Mucosa of descending colon (tissue), 3 donors: Measurements from ENCODE around the gene HEPN1. TPM values are rescaled to one million over a fixed set of nuclear protein-coding genes. Genes with fewer than 3 reads are reported as not detected.

Experiments used
- ATAC-seq: fragments of 200-7000 bp; cut with Tn5 transposase; one replicate; pipeline ENCODE4 v1.9.1; 2020; ENCODE audit warnings: mild to moderate bottlenecking, moderate library complexity
- DNase-seq, 3 donors: peaks; one replicate each; pipeline ENCODE4 v3.0.0-alpha.2; 2020
- H3K36me3 ChIP-seq: fragments of 200-600 bp; one replicate; pipeline ENCODE4 v1.8.0; 2021; ENCODE audit warnings: low read depth, mild to moderate bottlenecking
- H3K4me1 ChIP-seq: fragments of 200-600 bp; one replicate; pipeline ENCODE4 v1.8.0; 2021; ENCODE audit warnings: low read depth, mild to moderate bottlenecking
- H3K4me3 ChIP-seq: fragments of 200-600 bp; one replicate; pipeline ENCODE4 v1.8.0; 2021; ENCODE audit warnings: mild to moderate bottlenecking
- H3K9me3 ChIP-seq: fragments of 200-600 bp; one replicate; pipeline ENCODE4 v1.8.0; 2021; ENCODE audit warnings: mild to moderate bottlenecking
- intact Hi-C, 2 donors: fragments of 100-400 bp; cut with DNase I in 1 of 2; cut with micrococcal nuclease in 1 of 2; formaldehyde crosslinking; loops; one replicate each; pipeline versions ENCODE4 v1.11.0 to v1.11.1; 2022; cut with DNase I, micrococcal nuclease
- total RNA-seq, 3 donors: library from RNA; stranded (reverse); fragmentation: NEBNext Ultra II Directional in 2 of 3; extraction: Animal tissue kit (Norgen Biotek cat#: 25700) in 2 of 3; gene quantifications; one replicate each; pipeline versions ENCODE4 v1.2.1 to v1.2.4, GENCODE V29; 2021 to 2023
- TF ChIP-seq, protein P1 (sequence below): fragments of 200-600 bp; IDR thresholded peaks from one replicate; pipeline ENCODE4 v1.8.0; 2022; ENCODE audit warnings: antibody characterized with exemption, mild to moderate bottlenecking
- donor health status: DM: no; HTN: no; CAD: no; lungs with moderate emphysema.
- donor health status: DM: no; HTN: no; CAD: no.
- donor health status: DM: no; HTN: yes; CAD: no.

The HEPN1 gene
- total RNA-seq, 3 donors from 2014 or later = not detected

DNA sequence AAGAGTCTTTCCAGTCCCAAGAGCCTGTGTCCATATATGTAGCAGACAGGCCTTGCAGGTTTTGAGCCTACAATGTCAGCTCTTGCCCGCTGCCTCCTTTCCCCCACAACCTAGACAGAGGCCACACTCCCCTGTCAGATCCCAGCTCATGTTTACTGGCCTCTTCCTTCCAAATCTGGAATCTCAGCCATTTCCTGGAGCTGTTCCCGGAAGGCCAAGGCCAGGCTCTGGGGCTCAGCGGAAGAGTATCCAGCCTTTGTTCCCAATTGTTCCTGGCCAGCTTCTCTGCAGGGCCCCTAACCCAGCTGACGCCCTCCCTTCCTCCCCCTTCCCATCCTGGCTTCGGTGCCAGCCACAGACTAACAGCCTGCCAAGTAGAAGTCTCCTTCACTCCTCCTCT lies 20.3 kb upstream of the HEPN1 start:
- Histone ChIP-seq H3K36me3 (no peaks in the 10 kb centered on the region), H3K4me3 (no peak overlapping the region), H3K4me1 (no peaks in the 10 kb centered on the region), H3K9me3 (no peaks in the 10 kb centered on the region)
- DNase-seq (no peak), ATAC-seq (no peak)
- intact Hi-C loops = no loop called here
- TF ChIP-seq, protein P1, sequence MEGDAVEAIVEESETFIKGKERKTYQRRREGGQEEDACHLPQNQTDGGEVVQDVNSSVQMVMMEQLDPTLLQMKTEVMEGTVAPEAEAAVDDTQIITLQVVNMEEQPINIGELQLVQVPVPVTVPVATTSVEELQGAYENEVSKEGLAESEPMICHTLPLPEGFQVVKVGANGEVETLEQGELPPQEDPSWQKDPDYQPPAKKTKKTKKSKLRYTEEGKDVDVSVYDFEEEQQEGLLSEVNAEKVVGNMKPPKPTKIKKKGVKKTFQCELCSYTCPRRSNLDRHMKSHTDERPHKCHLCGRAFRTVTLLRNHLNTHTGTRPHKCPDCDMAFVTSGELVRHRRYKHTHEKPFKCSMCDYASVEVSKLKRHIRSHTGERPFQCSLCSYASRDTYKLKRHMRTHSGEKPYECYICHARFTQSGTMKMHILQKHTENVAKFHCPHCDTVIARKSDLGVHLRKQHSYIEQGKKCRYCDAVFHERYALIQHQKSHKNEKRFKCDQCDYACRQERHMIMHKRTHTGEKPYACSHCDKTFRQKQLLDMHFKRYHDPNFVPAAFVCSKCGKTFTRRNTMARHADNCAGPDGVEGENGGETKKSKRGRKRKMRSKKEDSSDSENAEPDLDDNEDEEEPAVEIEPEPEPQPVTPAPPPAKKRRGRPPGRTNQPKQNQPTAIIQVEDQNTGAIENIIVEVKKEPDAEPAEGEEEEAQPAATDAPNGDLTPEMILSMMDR = no peak

DNA sequence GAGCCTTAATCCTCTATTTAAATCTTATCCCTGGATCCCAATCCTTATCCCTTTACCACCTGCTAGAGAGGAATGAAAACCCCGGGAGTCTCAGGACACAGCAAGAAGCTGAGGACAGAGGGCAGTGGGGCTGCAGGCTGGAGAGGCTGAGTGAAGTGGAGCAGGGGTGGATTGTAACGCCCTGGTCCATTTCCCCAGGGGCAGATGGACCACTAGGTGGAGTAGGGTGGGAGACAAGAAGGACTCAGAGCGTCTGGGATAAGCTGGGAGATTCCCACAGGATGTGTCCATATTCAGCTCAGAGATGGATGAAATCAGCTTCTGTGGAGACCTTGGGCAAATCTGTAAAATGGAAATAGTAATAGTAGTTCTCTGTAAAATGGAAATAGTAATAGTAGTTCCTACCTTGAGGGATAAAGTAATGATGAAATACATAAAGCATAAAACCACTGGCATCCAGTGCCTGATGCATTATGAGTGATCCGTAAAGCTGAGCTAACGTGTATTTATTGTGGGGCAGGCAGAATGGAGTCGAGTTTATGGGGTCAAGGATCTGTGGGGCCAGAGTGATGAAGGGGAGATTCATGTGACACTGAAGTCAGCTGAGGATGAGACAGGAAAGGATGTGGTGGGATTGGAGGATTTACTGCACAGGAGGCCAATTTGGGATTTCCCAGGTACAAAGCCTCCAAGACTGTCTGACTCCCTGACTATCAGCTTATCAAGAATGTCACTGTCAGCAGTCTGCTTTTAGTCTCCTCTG lies 19.5 kb upstream of the HEPN1 start:
- H3K4me3 ChIP-seq = no peak overlapping the region
- H3K9me3 ChIP-seq = no peaks in the 10 kb centered on the region
- no peaks in the 10 kb centered on the region for H3K36me3 ChIP-seq
- intact Hi-C loops = no loop called here
- ATAC-seq = no peak
- H3K4me1 ChIP-seq = no peaks in the 10 kb centered on the region
- TF ChIP-seq, protein P1 = no peak
- no peak for DNase-seq

DNA sequence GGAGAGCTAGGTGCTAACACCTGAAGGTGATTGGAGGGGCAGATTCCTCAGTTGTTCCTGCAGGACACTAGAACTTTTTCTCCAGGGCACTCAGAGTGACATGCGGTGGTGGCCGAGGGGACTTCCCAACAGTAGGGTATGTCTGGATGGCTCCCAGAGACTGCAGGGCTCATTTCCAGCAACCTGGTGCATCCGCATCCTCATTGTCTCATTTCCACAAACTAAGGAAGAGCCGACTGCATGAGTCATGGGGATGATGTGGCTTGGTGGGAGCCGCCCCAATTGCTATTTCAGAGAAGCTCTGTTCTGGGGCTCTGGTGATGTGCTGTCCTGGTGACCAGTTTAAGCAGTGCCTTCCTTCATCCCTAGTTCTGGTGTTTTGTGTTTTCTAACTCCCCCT lies 18.6 kb upstream of the HEPN1 start:
- intact Hi-C loops = no loop called here
- Histone ChIP-seq H3K36me3 (no peaks in the 10 kb centered on the region), H3K4me3 (no peak overlapping the region), H3K4me1 (no peaks in the 10 kb centered on the region), H3K9me3 (no peaks in the 10 kb centered on the region)
- TF ChIP-seq, protein P1 = no peak
- DNase-seq = no peak
- peak; percentile 33 for ATAC-seq

DNA sequence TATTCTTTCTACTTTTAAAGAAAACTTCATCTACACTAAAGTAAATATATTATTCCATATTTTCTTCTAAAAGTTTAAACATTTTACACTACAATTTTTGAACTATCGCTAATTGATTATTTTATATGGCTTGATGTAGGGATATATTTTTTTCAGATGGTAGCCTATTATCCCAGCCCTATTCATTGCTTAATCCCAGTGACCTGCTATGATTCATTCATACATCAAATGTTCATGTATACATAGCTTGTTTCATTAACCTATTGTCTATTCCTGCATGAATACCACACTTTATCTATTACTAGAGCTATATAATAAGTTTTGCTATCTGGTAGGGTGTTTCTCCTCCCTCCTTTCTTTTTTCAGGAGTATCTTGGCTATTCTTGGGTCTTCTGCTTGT lies 16.4 kb upstream of the HEPN1 start:
- no peak for DNase-seq
- Histone ChIP-seq H3K9me3 (no peaks in the 10 kb centered on the region), H3K4me1 (no peaks in the 10 kb centered on the region), H3K36me3 (no peaks in the 10 kb centered on the region), H3K4me3 (no peak overlapping the region)
- TF ChIP-seq, protein P1 = no peak
- no peak for ATAC-seq
- intact Hi-C loops = no loop called here

DNA sequence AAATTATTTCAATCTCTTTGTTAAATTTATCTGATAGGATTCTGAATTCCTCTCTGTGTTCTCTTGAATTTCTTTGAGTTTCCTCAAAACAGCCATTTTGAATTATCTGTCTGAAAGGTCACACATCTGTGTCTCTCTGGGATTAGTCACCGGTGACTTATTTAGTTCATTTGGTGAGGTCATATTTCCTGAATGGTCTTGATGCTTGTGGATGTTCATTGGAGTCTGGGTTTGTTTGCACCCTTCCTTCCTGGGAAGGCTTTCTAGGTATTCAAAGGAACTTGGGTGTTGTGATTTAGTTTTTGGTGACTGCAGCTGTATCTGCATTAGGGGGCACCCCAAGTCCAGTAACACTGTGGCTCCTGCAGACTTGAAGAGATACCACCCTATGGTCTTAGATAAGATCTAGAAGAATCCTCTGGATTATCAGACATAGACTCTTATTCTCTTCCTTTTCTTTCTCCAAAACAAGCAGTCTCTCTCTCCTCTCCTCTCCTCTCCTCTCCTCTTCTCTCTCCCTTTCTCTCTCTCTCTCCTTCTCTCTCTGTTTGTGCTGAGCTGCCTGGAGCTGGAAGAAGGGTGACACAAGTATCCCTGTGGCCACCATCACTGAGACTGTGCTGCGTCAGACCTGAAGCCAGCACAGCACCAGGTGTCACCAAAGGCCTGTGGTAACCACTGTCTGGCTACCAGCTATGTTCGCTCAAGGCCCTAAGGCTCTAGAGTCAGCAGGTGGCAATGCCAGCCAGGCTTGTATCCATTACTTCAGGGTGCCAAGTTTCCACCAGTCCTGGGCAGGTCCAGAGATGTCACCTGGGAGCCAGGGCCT lies 3.3 kb upstream of the HEPN1 start:
- H3K4me3 ChIP-seq = no peak overlapping the region

More for the DNA sequence above, 3.3 kb upstream of the HEPN1 start:
- intact Hi-C loops = no loop called here
- ATAC-seq (no peak), DNase-seq (no peak)
- Histone ChIP-seq H3K4me1 (no peaks in the 10 kb centered on the region), H3K9me3 (peaks cover 2% of the 10 kb centered on the region), H3K36me3 (no peaks in the 10 kb centered on the region)
- TF ChIP-seq, protein P1 = no peak
